Limb (tissue), 2 donors: ENCODE results near the gene ASCC3.
"Not testable (repeated sequence)": the region's sequence is repeated elsewhere in the genome, so short reads cannot be mapped to it uniquely, and the experiment has no call there.

ENCODE experiments used
- DNase-seq, 2 donors: peaks; one replicate each; pipeline ENCODE4 v3.0.0-alpha.2; 2016; ENCODE audit errors: extremely low spot score in 2 of 2

ASCC3 gene

GRCh38 chr6:100808638-100809275 is 72.4 kb downstream of the ASCC3 start:
- no peak for DNase-seq

- no peak for DNase-seq
Observed at GRCh38 chr6:100806296-100806695, 74.8 kb downstream of the ASCC3 start.

GRCh38 chr6:100803264-100804045 is 77.7 kb downstream of the ASCC3 start:
- DNase-seq = no peak

- no peak for DNase-seq
Observed at GRCh38 chr6:100801036-100801435, 80.1 kb downstream of the ASCC3 start.

- DNase-seq = no peak
Observed at GRCh38 chr6:100796049-100796823, 84.9 kb downstream of the ASCC3 start.

- no peak for DNase-seq
Observed at GRCh38 chr6:100790084-100790483, 91.0 kb downstream of the ASCC3 start.

- no peak for DNase-seq
Observed at GRCh38 chr6:100785982-100786381, 95.1 kb downstream of the ASCC3 start.

- no peak for DNase-seq
Observed at GRCh38 chr6:100780648-100781047, 100.5 kb downstream of the ASCC3 start.

GRCh38 chr6:100775667-100776066 is 105.5 kb downstream of the ASCC3 start:
- no peak for DNase-seq

GRCh38 chr6:100774681-100775080 is 106.4 kb downstream of the ASCC3 start:
- no peak for DNase-seq

- no peak for DNase-seq
Observed at GRCh38 chr6:100768816-100769351, 112.2 kb downstream of the ASCC3 start.

- no peak for DNase-seq
Observed at GRCh38 chr6:100763617-100764241, 117.4 kb downstream of the ASCC3 start.

- DNase-seq = no peak
Observed at GRCh38 chr6:100761841-100762240, 119.3 kb downstream of the ASCC3 start.

- not testable (repeated sequence) for DNase-seq
Observed at GRCh38 chr6:100758386-100758785, 122.7 kb downstream of the ASCC3 start.

- no peak for DNase-seq
Observed at GRCh38 chr6:100753421-100753820, 127.7 kb downstream of the ASCC3 start.

GRCh38 chr6:100751590-100751989 is 129.5 kb downstream of the ASCC3 start:
- no peak for DNase-seq

GRCh38 chr6:100745419-100746041 is 135.6 kb downstream of the ASCC3 start:
- DNase-seq = no peak

GRCh38 chr6:100740439-100740838 is 140.7 kb downstream of the ASCC3 start:
- no peak for DNase-seq

GRCh38 chr6:100737720-100738119 is 143.4 kb downstream of the ASCC3 start:
- not testable (repeated sequence) for DNase-seq

GRCh38 chr6:100731411-100731810 is 149.7 kb downstream of the ASCC3 start:
- no peak for DNase-seq
